HG02981 (cell line): Measurements from ENCODE around the gene PCNX2.
A peak's percentile ranks its signal among the peaks of the same experiment; 100 is the strongest.

Experiments
- ATAC-seq: cut with Tn5 transposase; IDR thresholded peaks from one replicate; pipeline ENCODE4 v1.9.1; 2021; ENCODE audit warnings: mild to moderate bottlenecking, moderate library complexity; ENCODE audit not compliant: unreplicated experiment

The PCNX2 gene

DNA sequence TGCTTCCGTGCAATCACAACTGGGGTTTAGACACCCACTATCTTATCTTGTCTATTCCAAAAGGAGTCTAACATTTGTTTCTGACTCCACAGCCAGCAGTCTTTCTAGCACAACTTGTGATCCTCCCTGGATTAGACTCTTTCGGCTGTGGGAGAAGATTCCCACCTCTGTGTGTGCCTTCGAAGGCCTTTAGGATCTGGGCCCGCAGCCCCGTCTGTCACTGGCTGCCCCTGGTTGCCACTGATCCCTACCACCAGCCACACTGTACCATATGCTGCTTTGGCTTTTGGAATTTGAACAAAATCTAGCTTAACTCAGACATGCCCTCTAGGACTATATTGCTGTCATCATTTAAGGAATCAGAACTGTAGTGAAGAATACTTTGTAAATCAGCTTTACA lies 327.1 kb downstream of the PCNX2 start:
- no peak for ATAC-seq

- no peak for ATAC-seq
Measured at GRCh38 chr1:232966663-232967062, 328.9 kb downstream of the PCNX2 start.

GRCh38 chr1:232965912-232966217 lies 329.7 kb downstream of the PCNX2 start:
- ATAC-seq, result no peak

GRCh38 chr1:232965124-232965911 lies 330.2 kb downstream of the PCNX2 start:
- ATAC-seq, result no peak

GRCh38 chr1:232964601-232965000 lies 330.9 kb downstream of the PCNX2 start:
- ATAC-seq, result no peak

DNA sequence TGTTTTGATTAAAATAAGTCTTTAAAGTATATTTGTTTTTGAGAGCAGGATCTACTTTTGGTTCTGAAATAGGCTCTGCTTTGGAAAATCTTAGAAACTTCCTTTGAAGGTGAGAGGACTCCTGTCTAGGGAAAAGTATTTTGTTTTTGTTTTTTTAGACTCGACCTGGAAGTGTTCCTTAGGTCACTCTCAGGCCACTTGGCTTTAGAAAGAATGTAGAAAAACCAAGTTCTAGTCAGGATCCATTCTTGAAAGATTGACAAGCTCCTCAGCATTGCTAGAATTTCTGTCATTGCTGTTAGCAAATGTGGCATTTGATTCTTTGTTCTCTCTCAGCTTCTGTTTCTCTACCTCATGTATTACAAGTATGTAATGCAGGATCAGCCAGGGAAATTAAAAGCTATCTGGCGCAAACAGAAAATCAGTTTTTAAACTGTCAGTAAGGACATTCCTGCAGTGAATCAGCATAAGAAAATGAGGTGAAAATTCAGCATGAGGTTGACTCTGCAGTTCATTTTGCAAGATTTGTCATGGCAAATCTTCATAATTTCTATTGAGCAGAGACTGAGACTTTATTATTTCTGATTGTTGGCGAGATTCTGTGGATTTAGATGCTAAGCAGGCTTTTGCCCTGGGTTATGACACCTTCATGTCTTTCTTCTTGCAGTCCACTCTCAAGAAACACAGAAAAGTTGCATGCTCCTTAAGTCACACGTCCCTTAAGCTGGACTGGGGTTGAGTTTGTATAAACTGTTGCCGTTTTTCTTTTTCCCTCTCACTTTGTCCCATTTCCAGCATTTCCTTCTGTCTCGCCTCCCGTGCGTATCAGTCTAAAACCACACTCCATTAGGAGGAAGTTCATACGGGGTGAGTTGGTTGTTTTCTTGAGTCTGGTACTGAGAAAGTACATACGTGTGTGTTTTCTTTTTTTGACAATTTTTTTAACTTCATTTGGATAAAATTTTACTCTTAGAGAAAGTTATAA lies 332.5 kb downstream of the PCNX2 start:
- ATAC-seq, result no peak

DNA sequence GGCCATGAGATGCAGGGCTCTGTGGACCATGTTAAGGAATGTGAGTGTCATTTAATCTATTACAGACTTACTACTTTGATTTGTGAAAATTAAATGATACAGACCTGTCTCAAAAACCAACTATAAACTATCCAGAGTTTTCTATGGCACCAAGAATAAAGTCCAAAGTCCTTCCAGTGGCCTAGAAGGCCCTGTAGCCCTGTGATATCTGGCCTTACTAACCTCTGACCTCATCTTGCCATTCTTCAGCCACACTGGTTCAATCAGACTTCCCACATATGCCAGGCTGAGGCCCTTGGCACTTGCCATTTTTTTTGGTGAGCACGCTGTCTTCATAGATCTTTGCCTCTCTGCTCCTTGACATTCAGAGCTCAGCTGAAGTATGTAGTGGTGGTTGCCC lies 337.5 kb downstream of the PCNX2 start:
- ATAC-seq, result no peak

GRCh38 chr1:232956081-232956480 lies 339.4 kb downstream of the PCNX2 start:
- no peak for ATAC-seq

- no peak for ATAC-seq
Measured at GRCh38 chr1:232954594-232955365, 340.7 kb downstream of the PCNX2 start.

GRCh38 chr1:232952514-232953499 lies 342.7 kb downstream of the PCNX2 start:
- peak; percentile 55 for ATAC-seq

GRCh38 chr1:232951605-232952004 lies 343.9 kb downstream of the PCNX2 start:
- ATAC-seq, result no peak

GRCh38 chr1:232951180-232951579 lies 344.3 kb downstream of the PCNX2 start:
- ATAC-seq, result peak; percentile 24

- ATAC-seq, result peak; percentile 87
Measured at GRCh38 chr1:232950197-232951176, 345.0 kb downstream of the PCNX2 start, which contains the start of gene NTPCR. NTPCR (plus strand) TSS chr1:232950611; CDS start chr1:232950711, 100 bp downstream.

DNA sequence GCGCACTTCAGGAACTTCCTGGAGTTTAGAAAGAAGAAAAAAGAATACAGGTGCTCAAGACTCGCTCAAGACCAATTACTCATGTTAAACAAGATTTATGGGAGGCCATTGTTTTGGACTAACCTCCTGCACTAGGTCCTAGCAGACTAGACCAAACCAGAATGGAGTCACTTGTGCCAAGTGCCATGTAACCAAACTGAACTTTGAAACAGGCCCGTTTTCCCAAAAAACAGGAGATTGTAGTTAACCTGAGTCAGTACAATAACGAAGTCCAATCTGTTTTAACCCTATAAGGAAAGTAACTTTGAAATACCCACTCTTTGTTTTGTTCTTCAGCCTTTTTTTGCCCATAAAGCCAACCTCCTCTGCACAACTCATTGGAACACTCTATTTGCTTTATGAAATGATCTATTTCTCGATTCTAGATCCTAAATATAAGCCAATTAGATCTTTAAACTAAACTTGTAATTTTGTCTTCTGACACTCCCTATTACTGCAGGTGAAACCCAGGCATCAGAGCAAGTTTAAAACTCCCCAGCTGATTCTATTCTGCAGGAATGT lies 345.8 kb downstream of the PCNX2 start:
- no peak for ATAC-seq

- no peak for ATAC-seq
Measured at GRCh38 chr1:232944347-232944746, 351.2 kb downstream of the PCNX2 start.

DNA sequence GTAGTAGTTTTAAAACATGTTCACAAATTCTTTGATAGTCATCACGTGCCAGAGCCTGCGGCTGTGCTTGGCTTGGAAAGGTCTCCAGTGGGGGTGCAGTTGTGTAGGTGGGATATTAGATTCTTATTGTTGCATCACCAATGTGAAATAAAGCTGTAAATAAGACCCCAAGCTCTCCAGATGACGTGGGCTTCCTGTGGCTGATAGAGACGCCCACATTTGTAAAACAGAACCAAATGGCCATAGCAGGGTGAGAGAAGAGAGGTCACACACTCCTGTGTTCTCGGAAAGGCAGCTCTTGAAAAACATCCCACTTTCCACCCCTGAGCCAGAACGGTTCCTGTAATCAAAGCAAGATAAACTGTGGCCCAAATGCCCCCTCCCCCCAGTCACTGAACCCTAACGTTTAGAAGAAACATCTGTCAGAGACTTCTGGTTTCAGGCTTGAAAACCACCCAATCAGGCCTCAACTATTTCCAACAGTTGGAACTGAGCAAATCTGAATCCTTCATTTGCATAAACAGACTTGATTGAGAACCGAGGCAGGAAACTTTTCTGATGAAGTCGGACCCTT lies 351.8 kb downstream of the PCNX2 start:
- peak; percentile 44 for ATAC-seq

DNA sequence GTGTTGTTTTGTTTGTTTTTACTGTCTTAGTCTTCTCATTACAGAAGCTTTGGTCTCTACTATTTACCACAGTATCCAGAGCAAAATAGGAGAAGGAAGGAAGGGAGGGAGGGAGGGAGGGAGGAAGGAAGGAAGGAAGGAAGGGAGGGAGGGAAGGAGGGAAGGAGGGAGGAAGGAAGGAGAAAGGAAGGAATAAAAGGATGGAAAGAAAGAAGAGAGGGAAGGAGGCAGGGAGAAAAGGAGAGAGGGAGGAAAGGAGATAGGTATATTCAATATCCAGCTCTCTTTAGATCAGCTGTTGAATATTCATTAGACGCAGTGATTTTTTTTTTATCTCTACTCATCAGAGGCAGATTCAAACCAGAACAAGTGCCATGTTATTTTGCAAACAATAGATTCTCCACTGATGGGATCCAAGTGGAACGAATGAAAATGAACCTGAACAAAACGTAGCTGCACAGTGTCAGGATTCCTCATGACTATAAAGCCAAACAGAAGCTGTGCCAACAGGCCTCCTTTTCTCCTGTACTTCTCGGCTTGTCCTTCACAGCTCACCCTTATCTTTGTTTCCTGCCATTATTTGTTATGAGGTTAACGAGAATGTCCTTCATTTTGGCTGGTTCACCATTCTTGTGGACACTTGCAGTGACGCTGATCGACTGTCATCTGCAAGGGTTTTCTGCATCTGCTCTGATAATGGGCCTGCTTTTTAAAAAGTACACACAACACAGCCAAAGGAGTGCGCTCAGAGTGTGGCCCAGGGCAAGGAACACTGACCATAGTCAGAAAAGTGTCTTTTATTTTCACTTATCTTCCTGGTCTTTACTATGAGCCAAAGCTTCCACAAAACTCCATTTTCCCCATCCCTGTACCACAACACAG lies 352.9 kb downstream of the PCNX2 start:
- no peak for ATAC-seq
